SK-N-SH (cell line): ENCODE results near the gene SLC2A10. TPM values are rescaled to one million over a fixed set of nuclear protein-coding genes. Genes with fewer than 3 reads are reported as not detected.

Experiments
- CTCF ChIA-PET: fragments of 300-600, 350-600 bp; formaldehyde crosslinking; extraction: SDS; loops from one replicate; lab custom pipeline; 2021; lab: Yijun Ruan, JAX
- POLR2A ChIA-PET: fragments of 350-600 bp; sonication (Branson Sonifier 250); formaldehyde crosslinking; extraction: SDS; loops from one replicate; lab custom pipeline; 2020; ENCODE audit warnings: antibody characterized with exemption, inconsistent platforms; lab: Yijun Ruan, JAX
- DNase-seq: peaks from one replicate; pipeline ENCODE4 v3.0.0; 2012
- H2AFZ ChIP-seq: fragments of 200-600 bp; sonication (generic); 2 replicates; pipeline ENCODE4 v1.8.1; 2016; ENCODE audit warnings: antibody characterized with exemption, mild to moderate bottlenecking, low read depth
- H3F3A ChIP-seq: fragments of 200-600 bp; sonication (generic); replicated peaks from 2 replicates; pipeline ENCODE3; 2016; ENCODE audit warnings: antibody characterized with exemption, mild to moderate bottlenecking; ENCODE audit not compliant: insufficient read depth
- H3K27ac ChIP-seq, 2 experiments: fragments of 200-500 bp in 1 of 2; fragments of 200-600 bp in 1 of 2; sonication (Bioruptor generic) in 1 of 2; sonication (generic), shearing (Covaris generic) in 1 of 2; 2 replicates each; pipeline versions ENCODE4 v1.5.1 to v1.6.1; 2014 to 2016; ENCODE audit warnings: low read depth in 2 of 2, inconsistent platforms in 1 of 2, low read length in 1 of 2, mild to moderate bottlenecking in 1 of 2, mixed read lengths in 1 of 2
- H3K27me3 ChIP-seq: fragments of 200-600 bp; sonication (generic), shearing (Covaris generic); 2 replicates; pipeline ENCODE4 v1.6.1; 2016; ENCODE audit warnings: mixed run types; ENCODE audit not compliant: insufficient read depth
- H3K36me3 ChIP-seq, 2 experiments: fragments of 200-500 bp in 1 of 2; fragments of 200-600 bp in 1 of 2; sonication (Bioruptor generic) in 1 of 2; sonication (generic) in 1 of 2; replicated peaks in 1 of 2; 2 replicates each; pipeline versions ENCODE3 to v1.5.1; 2014 to 2016; ENCODE audit warnings: low read length in 1 of 2, mild to moderate bottlenecking in 1 of 2; ENCODE audit not compliant: insufficient read depth in 2 of 2, control insufficient read depth in 1 of 2
- H3K4me1 ChIP-seq, 2 experiments: fragments of 200-500 bp in 1 of 2; fragments of 200-600 bp in 1 of 2; sonication (Bioruptor generic) in 1 of 2; sonication (generic), shearing (Covaris generic) in 1 of 2; 2 replicates each; pipeline versions ENCODE4 v1.5.1 to v1.6.1; 2014 to 2016; ENCODE audit warnings: low read depth in 1 of 2, low read length in 1 of 2, mixed run types in 1 of 2; ENCODE audit not compliant: insufficient read depth in 2 of 2, control insufficient read depth in 1 of 2
- H3K4me2 ChIP-seq: fragments of 200-600 bp; sonication (generic), shearing (Covaris generic); 2 replicates; pipeline ENCODE4 v1.6.1; 2017; ENCODE audit warnings: mixed run types
- H3K4me3 ChIP-seq, 2 experiments: fragments of 200-500 bp in 1 of 2; fragments of 200-600 bp in 1 of 2; sonication (Bioruptor generic) in 1 of 2; sonication (generic), shearing (Covaris generic) in 1 of 2; 2 replicates each; pipeline versions ENCODE4 v1.5.1 to v1.8.1; 2014 to 2016; ENCODE audit warnings: low read depth in 2 of 2, inconsistent platforms in 1 of 2, low read length in 1 of 2, mild to moderate bottlenecking in 1 of 2, mixed read lengths in 1 of 2, moderate library complexity in 1 of 2
- H3K79me2 ChIP-seq: fragments of 200-600 bp; sonication (generic); 2 replicates; pipeline ENCODE4 v1.8.1; 2017; ENCODE audit warnings: mild to moderate bottlenecking; ENCODE audit not compliant: insufficient read depth
- H3K9ac ChIP-seq: fragments of 200-600 bp; sonication (generic); 2 replicates; pipeline ENCODE4 v1.6.1; 2017; ENCODE audit warnings: mixed run types
- H3K9me2 ChIP-seq: fragments of 200-600 bp; sonication (generic); 2 replicates; pipeline ENCODE4 v1.6.1; 2017; ENCODE audit warnings: mixed run types
- H3K9me3 ChIP-seq: fragments of 200-600 bp; sonication (generic); 2 replicates; pipeline ENCODE4 v1.6.1; 2017; ENCODE audit warnings: mixed run types, mild to moderate bottlenecking, moderate library complexity
- H4K20me1 ChIP-seq: fragments of 200-600 bp; sonication (generic); 2 replicates; pipeline ENCODE4 v1.6.1; 2017; ENCODE audit warnings: mild to moderate bottlenecking, mixed run types; ENCODE audit not compliant: insufficient read depth
- CHD2 ChIP-seq: fragments of 150-350 bp; IDR thresholded peaks from 2 replicates; pipeline ENCODE4 v1.6.1; 2018; ENCODE audit warnings: low read length; ENCODE audit not compliant: partially characterized antibody
- EZH2phosphoT487 ChIP-seq: fragments of 200-600 bp; sonication (generic); IDR thresholded peaks from 2 replicates; pipeline ENCODE4 v1.6.1; 2017; ENCODE audit warnings: low read depth, mixed run types, mild to moderate bottlenecking, antibody characterized with exemption, moderate library complexity, borderline replicate concordance
- FOSL2 ChIP-seq: IDR thresholded peaks from 2 replicates; pipeline ENCODE4 v1.4.0; 2012; ENCODE audit warnings: low read depth, mild to moderate bottlenecking, moderate library complexity, borderline replicate concordance
- FOXJ3 ChIP-seq: sonication (generic); formaldehyde crosslinking; IDR thresholded peaks from 2 replicates; pipeline ENCODE4 v1.5.1; 2020; ENCODE audit warnings: mild to moderate bottlenecking, missing genetic modification reagents
- FOXM1 ChIP-seq: IDR thresholded peaks from 2 replicates; pipeline ENCODE4 v1.4.0; 2012; ENCODE audit warnings: low read depth, mild to moderate bottlenecking
- GATA2 ChIP-seq: sonication (generic); formaldehyde crosslinking; IDR thresholded peaks from 2 replicates; pipeline ENCODE4 v1.5.0; 2020; ENCODE audit warnings: mild to moderate bottlenecking, missing genetic modification reagents
- NRF1 ChIP-seq: IDR thresholded peaks from 2 replicates; pipeline ENCODE4 v1.6.1; 2012; ENCODE audit warnings: low read depth, mild to moderate bottlenecking, low read length
- RAD21 ChIP-seq: IDR thresholded peaks from 2 replicates; pipeline ENCODE4 v1.6.1; 2012; ENCODE audit warnings: mild to moderate bottlenecking, low read length
- SMC3 ChIP-seq: IDR thresholded peaks from 2 replicates; pipeline ENCODE4 v1.6.1; 2012; ENCODE audit warnings: low read depth, low read length, improper control_type of control experiment
- TAF1 ChIP-seq: IDR thresholded peaks from 2 replicates; pipeline ENCODE4 v1.6.1; 2012; ENCODE audit warnings: low read depth, mild to moderate bottlenecking, low read length, moderate library complexity, borderline replicate concordance
- TCF12 ChIP-seq: IDR thresholded peaks from 2 replicates; pipeline ENCODE4 v1.4.0; 2012
- USF1 ChIP-seq: IDR thresholded peaks from 2 replicates; pipeline ENCODE4 v1.4.0; 2012; ENCODE audit warnings: low read depth, borderline replicate concordance
- USF2 ChIP-seq: fragments of 150-350 bp; IDR thresholded peaks from 2 replicates; pipeline ENCODE4 v1.6.1; 2017; ENCODE audit warnings: antibody characterized with exemption, low read length, low read depth, borderline replicate concordance
- YY1 ChIP-seq: IDR thresholded peaks from 2 replicates; pipeline ENCODE4 v1.4.0; 2012; ENCODE audit warnings: low read depth, mild to moderate bottlenecking
- WGBS: methylation state at CpG from one replicate; pipeline ENCODE4 v1.1.6; 2017; ENCODE audit warnings: low lambda C conversion rate; 5-methylcytosine and 5-hydroxymethylcytosine counted together
- polyA plus RNA-seq, 3 experiments: library from polyadenylated mRNA; depleted of rRNA; stranded (reverse); fragments of >200 nt; gene quantifications; 2 replicates each; pipeline ENCODE4 v1.2.3, GENCODE V29; 2012
- TF ChIP-seq, protein P1 (sequence below): IDR thresholded peaks from 2 replicates; pipeline ENCODE4; 2012
- TF ChIP-seq, protein P2 (sequence below): IDR thresholded peaks from 2 replicates; pipeline ENCODE4 v1.4.0; 2012; ENCODE audit warnings: low read depth

Gene SLC2A10
- polyA plus RNA-seq, 1 of the 3 experiments (the other 2 are of a cell fraction), result 12.6 TPM

DNA sequence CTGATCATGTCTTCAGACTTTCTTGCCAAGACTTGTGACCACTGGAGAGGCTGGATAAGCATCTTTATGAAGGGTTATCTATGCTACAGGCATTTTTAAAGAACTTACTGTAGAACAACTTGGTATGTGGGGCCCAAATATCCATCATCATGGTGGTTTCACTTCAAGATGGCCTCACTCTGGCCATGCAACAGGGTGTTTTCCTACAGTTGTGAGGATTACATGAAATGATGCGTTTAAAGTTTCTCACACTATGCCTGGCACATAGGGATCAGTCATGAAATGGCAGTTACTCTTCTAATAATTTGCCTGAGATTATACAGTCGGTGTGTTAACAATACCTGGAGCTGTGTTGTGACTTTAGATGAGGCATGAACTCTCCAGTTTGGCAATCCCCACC, 13.0 kb downstream of the SLC2A10 start:
- Histone ChIP-seq H2AFZ (no peak overlapping the region), H3K9me2 (no peaks in the 10 kb centered on the region), H3K9ac (no peak overlapping the region), H3F3A (no peaks in the 10 kb centered on the region), H3K4me1 (no peaks in the 10 kb centered on the region), H3K36me3 (peaks cover 0 to 14% of the 10 kb centered on the region in 2 experiments), H3K27ac (no peak overlapping the region), H4K20me1 (no peaks in the 10 kb centered on the region), H3K9me3 (no peaks in the 10 kb centered on the region), H3K4me3 (no peak overlapping the region), H3K27me3 (no peaks in the 10 kb centered on the region), H3K4me2 (no peak overlapping the region), H3K79me2 (no peaks in the 10 kb centered on the region)
- TF ChIP-seq SMC3 (no peak), YY1 (no peak), FOSL2 (no peak), RAD21 (no peak), EZH2phosphoT487 (no peak), CHD2 (no peak), FOXM1 (no peak), TAF1 (no peak), TCF12 (no peak), USF2 (no peak), NRF1 (no peak)
- TF ChIP-seq, protein P1, sequence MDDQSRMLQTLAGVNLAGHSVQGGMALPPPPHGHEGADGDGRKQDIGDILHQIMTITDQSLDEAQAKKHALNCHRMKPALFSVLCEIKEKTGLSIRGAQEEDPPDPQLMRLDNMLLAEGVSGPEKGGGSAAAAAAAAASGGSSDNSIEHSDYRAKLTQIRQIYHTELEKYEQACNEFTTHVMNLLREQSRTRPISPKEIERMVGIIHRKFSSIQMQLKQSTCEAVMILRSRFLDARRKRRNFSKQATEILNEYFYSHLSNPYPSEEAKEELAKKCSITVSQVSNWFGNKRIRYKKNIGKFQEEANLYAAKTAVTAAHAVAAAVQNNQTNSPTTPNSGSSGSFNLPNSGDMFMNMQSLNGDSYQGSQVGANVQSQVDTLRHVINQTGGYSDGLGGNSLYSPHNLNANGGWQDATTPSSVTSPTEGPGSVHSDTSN, result no peak
- POLR2A ChIA-PET, result no interaction called here
- 58% methylated on average over 2 of the region's 2 CpGs for WGBS
- CTCF ChIA-PET, result interaction anchor here (0.9 kb wide), 1 partner anchor 428 kb away, joined by 3 read pairs; no protein-coding TSS in a partner anchor
- no peak for DNase-seq

- no peak overlapping the region for H3K9ac ChIP-seq
- no peak overlapping the region for H2AFZ ChIP-seq
- H3K4me3 ChIP-seq, result no peak overlapping the region
- no peak overlapping the region for H3K27ac ChIP-seq
- H4K20me1 ChIP-seq, result no peaks in the 10 kb centered on the region
- no peaks in the 10 kb centered on the region for H3F3A ChIP-seq
- H3K9me3 ChIP-seq, result no peaks in the 10 kb centered on the region
- H3K4me2 ChIP-seq, result no peak overlapping the region
- no peaks in the 10 kb centered on the region for H3K79me2 ChIP-seq
- ChIA-PET CTCF (interaction anchor here (0.9 kb wide), 1 partner anchor 427 kb away, joined by 3 read pairs; no protein-coding TSS in a partner anchor), POLR2A (no interaction called here)
- peaks cover 0 to 14% of the 10 kb centered on the region in 2 experiments for H3K36me3 ChIP-seq
- no peak for DNase-seq
- no peaks in the 10 kb centered on the region for H3K27me3 ChIP-seq
- TF ChIP-seq RAD21, result no peak
- TF ChIP-seq GATA2, result no peak
- no peak for TF ChIP-seq USF1
- no peak for TF ChIP-seq FOXJ3 (CRISPR knock-in tag)
- TF ChIP-seq, protein P2, sequence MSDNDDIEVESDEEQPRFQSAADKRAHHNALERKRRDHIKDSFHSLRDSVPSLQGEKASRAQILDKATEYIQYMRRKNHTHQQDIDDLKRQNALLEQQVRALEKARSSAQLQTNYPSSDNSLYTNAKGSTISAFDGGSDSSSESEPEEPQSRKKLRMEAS, result no peak
- no peak for TF ChIP-seq USF2
- no peak for TF ChIP-seq FOXM1
- 47% methylated on average over 1 of the region's 1 CpG for WGBS
- H3K9me2 ChIP-seq, result no peaks in the 10 kb centered on the region
- H3K4me1 ChIP-seq, result no peaks in the 10 kb centered on the region
These were observed 13.6 kb downstream of the SLC2A10 start for GRCh38 chr20:46723039-46723438.
